HepG2 (cell line): Measurements from ENCODE around the gene MX2. TPM values are rescaled to one million over a fixed set of nuclear protein-coding genes. Genes with fewer than 3 reads are reported as not detected.

Source experiments
- CBX2 ChIP-seq, 2 experiments: fragments of 200-600 bp in 1 of 2; sonication (generic); formaldehyde crosslinking in 1 of 2; IDR thresholded peaks; 2 replicates each; pipeline versions ENCODE4 v1.7.0 to v1.8.1; 2018 to 2022; ENCODE audit warnings: low read depth in 2 of 2, low read length in 1 of 2, mild to moderate bottlenecking in 1 of 2, missing genetic modification reagents in 1 of 2
- CBX5 ChIP-seq: sonication (generic); formaldehyde crosslinking; IDR thresholded peaks from 2 replicates; pipeline ENCODE4 v1.4.0; 2020; ENCODE audit warnings: missing genetic modification reagents, borderline replicate concordance
- CHD4 ChIP-seq: fragments of 200-600 bp; sonication (generic); IDR thresholded peaks from 2 replicates; pipeline ENCODE4 v1.7.0; 2017; ENCODE audit warnings: mild to moderate bottlenecking, low read length, borderline replicate concordance
- JUN ChIP-seq: sonication (generic); formaldehyde crosslinking; IDR thresholded peaks from 2 replicates; pipeline ENCODE4 v1.4.0; 2020; ENCODE audit warnings: mild to moderate bottlenecking, missing genetic modification reagents
- JUND ChIP-seq: sonication (generic); formaldehyde crosslinking; IDR thresholded peaks from 2 replicates; pipeline ENCODE4 v1.8.0; 2022; ENCODE audit warnings: mild to moderate bottlenecking, missing genetic modification reagents
- PHF8 ChIP-seq: sonication (generic); formaldehyde crosslinking; IDR thresholded peaks from 2 replicates; pipeline ENCODE4 v1.5.0; 2020; ENCODE audit warnings: missing genetic modification reagents
- RXRA ChIP-seq: sonication (generic); formaldehyde crosslinking; IDR thresholded peaks from 2 replicates; pipeline ENCODE4 v1.5.1; 2020; ENCODE audit warnings: missing genetic modification reagents
- SIN3A ChIP-seq: IDR thresholded peaks from 2 replicates; pipeline ENCODE4 v1.6.1; 2011; ENCODE audit warnings: low read depth, mild to moderate bottlenecking, control low read depth, low read length, borderline replicate concordance
- TMF1 ChIP-seq: sonication (generic); formaldehyde crosslinking; IDR thresholded peaks from 2 replicates; pipeline ENCODE4 v1.8.1; 2022; ENCODE audit warnings: low read depth, missing genetic modification reagents
- U2AF1 ChIP-seq: fragments of 200-400 bp; formaldehyde crosslinking; optimal IDR thresholded peaks from 2 replicates; pipeline ENCODE3; 2017; ENCODE audit warnings: mild to moderate bottlenecking, low read depth, low read length
- YEATS2 ChIP-seq: sonication (generic); formaldehyde crosslinking; IDR thresholded peaks from 2 replicates; pipeline ENCODE4 v1.4.0; 2020; ENCODE audit warnings: missing genetic modification reagents, borderline replicate concordance
- ZNF24 ChIP-seq: fragments of 450-650 bp; IDR thresholded peaks from 2 replicates; pipeline ENCODE4 v1.6.1; 2017; ENCODE audit warnings: antibody characterized with exemption, mild to moderate bottlenecking
- ZNF326 ChIP-seq: sonication (generic); formaldehyde crosslinking; IDR thresholded peaks from 2 replicates; pipeline ENCODE4 v1.4.0; 2020; ENCODE audit warnings: missing genetic modification reagents, borderline replicate concordance
- ZNF430 ChIP-seq: sonication (generic); formaldehyde crosslinking; IDR thresholded peaks from 2 replicates; pipeline ENCODE4 v1.9.0; 2021; ENCODE audit warnings: mild to moderate bottlenecking, missing genetic modification reagents
- ZNF777 ChIP-seq: sonication (generic); formaldehyde crosslinking; IDR thresholded peaks from 2 replicates; pipeline ENCODE4 v1.4.0; 2020; ENCODE audit warnings: missing genetic modification reagents
- ZZZ3 ChIP-seq: sonication (generic); formaldehyde crosslinking; IDR thresholded peaks from 2 replicates; pipeline ENCODE4 v1.4.0; 2020; ENCODE audit warnings: missing genetic modification reagents, mild to moderate bottlenecking, borderline replicate concordance
- polyA plus RNA-seq, 8 experiments: library from polyadenylated mRNA; depleted of rRNA in 3 of 8; stranded (reverse) in 7 of 8; unstranded in 1 of 8; fragments of >200 nt; fragmentation: Illumina TruSeq in 4 of 8; extraction: Trizol in 4 of 8; gene quantifications; 2 replicates each; pipeline versions ENCODE4 v1.2.1 to v1.2.3, GENCODE V29; 2011 to 2016; ENCODE audit warnings: low read depth in 4 of 8, missing spikeins in 1 of 8, mixed read lengths in 1 of 8; ENCODE audit not compliant: insufficient read depth in 1 of 8
- total RNA-seq, 5 experiments: library from RNA; depleted of rRNA; stranded (reverse); fragments of >200 nt; fragmentation: Illumina TruSeq; extraction: Trizol; gene quantifications; 2 replicates each; pipeline ENCODE4 v1.2.3, GENCODE V29; 2016; ENCODE audit warnings: low read depth in 1 of 5
- TF ChIP-seq, protein P1 (sequence below): sonication (generic); formaldehyde crosslinking; IDR thresholded peaks from 2 replicates; pipeline ENCODE4 v1.4.0; 2020; ENCODE audit warnings: missing genetic modification reagents
- TF ChIP-seq, protein P2 (sequence below): IDR thresholded peaks from 2 replicates; pipeline ENCODE4 v1.6.1; 2016; ENCODE audit warnings: mild to moderate bottlenecking, missing biosample characterization, missing genetic modification reagents
- TF ChIP-seq, protein P3 (sequence below), 2 experiments: sonication (generic) in 1 of 2; formaldehyde crosslinking in 1 of 2; IDR thresholded peaks; 2 replicates each; pipeline versions ENCODE4 v1.4.0 to v1.6.1; 2018 to 2020; ENCODE audit warnings: missing genetic modification reagents in 2 of 2, borderline replicate concordance in 1 of 2, low read depth in 1 of 2, mild to moderate bottlenecking in 1 of 2, missing biosample characterization in 1 of 2

MX2 gene
- total and polyA plus RNA-seq, 2 of the 13 experiments (the other 11 are each of a cell fraction or from before 2014, with no cell fraction given), result 24.0 to 35.7 TPM

DNA sequence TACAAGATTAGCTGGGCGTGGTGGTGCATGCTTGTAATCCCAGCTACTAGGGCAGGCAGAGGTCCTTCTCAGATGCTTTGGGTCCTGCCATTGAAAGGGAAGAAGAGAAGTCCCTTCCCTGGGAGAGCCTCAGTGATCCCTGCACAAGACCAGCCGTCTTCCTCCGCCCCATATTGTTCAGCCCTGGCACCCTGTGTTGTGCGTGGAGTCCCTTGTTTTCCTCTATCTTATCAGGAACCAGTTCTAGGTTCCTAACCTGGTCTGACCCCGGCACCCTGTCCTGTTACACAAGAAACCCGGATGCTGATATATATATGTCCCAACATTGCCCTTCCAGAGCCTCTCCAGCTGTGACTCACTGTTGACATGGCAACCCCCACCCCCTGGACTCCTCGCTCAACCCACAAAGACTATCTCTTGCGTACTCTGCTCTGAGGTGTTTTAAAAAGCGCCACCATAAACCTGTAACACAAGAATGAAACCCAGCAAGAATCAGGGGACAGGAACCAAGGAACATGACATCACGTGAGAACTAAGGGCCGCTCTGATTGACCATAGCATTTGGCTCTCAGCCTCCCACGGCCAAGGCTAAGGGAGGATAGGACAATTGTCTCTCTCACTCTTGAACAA, 4.8 kb downstream of the MX2 start (continued):
- TF ChIP-seq, protein P1, sequence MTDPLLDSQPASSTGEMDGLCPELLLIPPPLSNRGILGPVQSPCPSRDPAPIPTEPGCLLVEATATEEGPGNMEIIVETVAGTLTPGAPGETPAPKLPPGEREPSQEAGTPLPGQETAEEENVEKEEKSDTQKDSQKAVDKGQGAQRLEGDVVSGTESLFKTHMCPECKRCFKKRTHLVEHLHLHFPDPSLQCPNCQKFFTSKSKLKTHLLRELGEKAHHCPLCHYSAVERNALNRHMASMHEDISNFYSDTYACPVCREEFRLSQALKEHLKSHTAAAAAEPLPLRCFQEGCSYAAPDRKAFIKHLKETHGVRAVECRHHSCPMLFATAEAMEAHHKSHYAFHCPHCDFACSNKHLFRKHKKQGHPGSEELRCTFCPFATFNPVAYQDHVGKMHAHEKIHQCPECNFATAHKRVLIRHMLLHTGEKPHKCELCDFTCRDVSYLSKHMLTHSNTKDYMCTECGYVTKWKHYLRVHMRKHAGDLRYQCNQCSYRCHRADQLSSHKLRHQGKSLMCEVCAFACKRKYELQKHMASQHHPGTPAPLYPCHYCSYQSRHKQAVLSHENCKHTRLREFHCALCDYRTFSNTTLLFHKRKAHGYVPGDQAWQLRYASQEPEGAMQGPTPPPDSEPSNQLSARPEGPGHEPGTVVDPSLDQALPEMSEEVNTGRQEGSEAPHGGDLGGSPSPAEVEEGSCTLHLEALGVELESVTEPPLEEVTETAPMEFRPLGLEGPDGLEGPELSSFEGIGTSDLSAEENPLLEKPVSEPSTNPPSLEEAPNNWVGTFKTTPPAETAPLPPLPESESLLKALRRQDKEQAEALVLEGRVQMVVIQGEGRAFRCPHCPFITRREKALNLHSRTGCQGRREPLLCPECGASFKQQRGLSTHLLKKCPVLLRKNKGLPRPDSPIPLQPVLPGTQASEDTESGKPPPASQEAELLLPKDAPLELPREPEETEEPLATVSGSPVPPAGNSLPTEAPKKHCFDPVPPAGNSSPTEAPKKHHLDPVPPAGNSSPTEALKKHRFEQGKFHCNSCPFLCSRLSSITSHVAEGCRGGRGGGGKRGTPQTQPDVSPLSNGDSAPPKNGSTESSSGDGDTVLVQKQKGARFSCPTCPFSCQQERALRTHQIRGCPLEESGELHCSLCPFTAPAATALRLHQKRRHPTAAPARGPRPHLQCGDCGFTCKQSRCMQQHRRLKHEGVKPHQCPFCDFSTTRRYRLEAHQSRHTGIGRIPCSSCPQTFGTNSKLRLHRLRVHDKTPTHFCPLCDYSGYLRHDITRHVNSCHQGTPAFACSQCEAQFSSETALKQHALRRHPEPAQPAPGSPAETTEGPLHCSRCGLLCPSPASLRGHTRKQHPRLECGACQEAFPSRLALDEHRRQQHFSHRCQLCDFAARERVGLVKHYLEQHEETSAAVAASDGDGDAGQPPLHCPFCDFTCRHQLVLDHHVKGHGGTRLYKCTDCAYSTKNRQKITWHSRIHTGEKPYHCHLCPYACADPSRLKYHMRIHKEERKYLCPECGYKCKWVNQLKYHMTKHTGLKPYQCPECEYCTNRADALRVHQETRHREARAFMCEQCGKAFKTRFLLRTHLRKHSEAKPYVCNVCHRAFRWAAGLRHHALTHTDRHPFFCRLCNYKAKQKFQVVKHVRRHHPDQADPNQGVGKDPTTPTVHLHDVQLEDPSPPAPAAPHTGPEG (CRISPR knock-in tag), result no peak
- no peak for TF ChIP-seq TMF1
- peak; percentile 64 for TF ChIP-seq JUN
- TF ChIP-seq U2AF1, result no peak
- TF ChIP-seq SIN3A, result peak; percentile 79
- TF ChIP-seq, protein P2, sequence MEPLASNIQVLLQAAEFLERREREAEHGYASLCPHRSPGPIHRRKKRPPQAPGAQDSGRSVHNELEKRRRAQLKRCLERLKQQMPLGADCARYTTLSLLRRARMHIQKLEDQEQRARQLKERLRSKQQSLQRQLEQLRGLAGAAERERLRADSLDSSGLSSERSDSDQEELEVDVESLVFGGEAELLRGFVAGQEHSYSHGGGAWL, result no peak
- no peak for TF ChIP-seq PHF8 (CRISPR knock-in tag)
- no peak for TF ChIP-seq ZNF430 (CRISPR knock-in tag)
- TF ChIP-seq YEATS2, result peak; percentile 85; the same call in 1 of the 2 replicates
- no peak for TF ChIP-seq ZZZ3 (CRISPR knock-in tag)
- TF ChIP-seq CBX2 (IDR thresholded peaks at IDR 0.05; ENCODE audit: low read depth, low read length), result no peak
- no peak for TF ChIP-seq CBX2 (CRISPR knock-in tag; IDR thresholded peaks at IDR 0.05; ENCODE audit: low read depth)
- TF ChIP-seq, protein P3, sequence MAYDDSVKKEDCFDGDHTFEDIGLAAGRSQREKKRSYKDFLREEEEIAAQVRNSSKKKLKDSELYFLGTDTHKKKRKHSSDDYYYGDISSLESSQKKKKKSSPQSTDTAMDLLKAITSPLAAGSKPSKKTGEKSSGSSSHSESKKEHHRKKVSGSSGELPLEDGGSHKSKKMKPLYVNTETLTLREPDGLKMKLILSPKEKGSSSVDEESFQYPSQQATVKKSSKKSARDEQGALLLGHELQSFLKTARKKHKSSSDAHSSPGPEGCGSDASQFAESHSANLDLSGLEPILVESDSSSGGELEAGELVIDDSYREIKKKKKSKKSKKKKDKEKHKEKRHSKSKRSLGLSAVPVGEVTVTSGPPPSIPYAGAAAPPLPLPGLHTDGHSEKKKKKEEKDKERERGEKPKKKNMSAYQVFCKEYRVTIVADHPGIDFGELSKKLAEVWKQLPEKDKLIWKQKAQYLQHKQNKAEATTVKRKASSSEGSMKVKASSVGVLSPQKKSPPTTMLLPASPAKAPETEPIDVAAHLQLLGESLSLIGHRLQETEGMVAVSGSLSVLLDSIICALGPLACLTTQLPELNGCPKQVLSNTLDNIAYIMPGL (CRISPR knock-in tag; IDR thresholded peaks at IDR 0.05; ENCODE audit: borderline replicate concordance in 1 of 2, low read depth in 1 of 2), result no peak; a peak in 1 of 4 replicates
- peak; percentile 21; the same call in 1 of the 2 replicates for TF ChIP-seq CBX5
- no peak for TF ChIP-seq ZNF777 (CRISPR knock-in tag)
- peak; percentile 71; the same call in 1 of the 2 replicates for TF ChIP-seq JUND (CRISPR knock-in tag)
- TF ChIP-seq RXRA, result peak; percentile 96
- no peak for TF ChIP-seq CHD4
- no peak for TF ChIP-seq ZNF24
- no peak for TF ChIP-seq ZNF326 (CRISPR knock-in tag)
